HL-60 (cell line): ENCODE data around the gene ZNF609.

Experiments
- DNase-seq, 2 experiments: peaks; one replicate each; pipeline ENCODE4 v3.0.0-alpha.2; 2010 to 2020; ENCODE audit warnings: low read depth in 1 of 2, low spot score in 1 of 2
- H3K27ac ChIP-seq: fragments of 250-450 bp; sonication (Bioruptor Pico); replicated peaks from 2 replicates; pipeline ENCODE4 v1.5.1; 2020; ENCODE audit warnings: mild to moderate bottlenecking, moderate library complexity
- H3K27me3 ChIP-seq: fragments of 250-450 bp; sonication (Bioruptor Pico); 2 replicates; pipeline ENCODE4 v1.5.1; 2021; ENCODE audit warnings: mild to moderate bottlenecking, moderate library complexity; ENCODE audit not compliant: insufficient read depth, poor library complexity, severe bottlenecking
- H3K4me3 ChIP-seq: replicated peaks from 2 replicates; pipeline ENCODE4 v1.5.1; 2011; ENCODE audit warnings: mild to moderate bottlenecking, control low read depth, low read length; ENCODE audit not compliant: insufficient read depth
- CTCF ChIP-seq: IDR thresholded peaks from one replicate; pipeline ENCODE4 v1.5.1; 2011; ENCODE audit warnings: low read length, control low read depth, inconsistent platforms; ENCODE audit not compliant: insufficient read depth
- GABPA ChIP-seq: IDR thresholded peaks from 2 replicates; pipeline ENCODE4 v1.6.1; 2012; ENCODE audit warnings: low read depth
- POLR2AphosphoS5 ChIP-seq: IDR thresholded peaks from 2 replicates; pipeline ENCODE4 v1.6.1; 2012; ENCODE audit warnings: low read depth
- REST ChIP-seq: IDR thresholded peaks from 2 replicates; pipeline ENCODE4 v1.6.1; 2012; ENCODE audit warnings: low read depth; ENCODE audit not compliant: insufficient replicate concordance
- SPI1 ChIP-seq: IDR thresholded peaks from 2 replicates; pipeline ENCODE4 v1.6.1; 2012; ENCODE audit warnings: low read depth, mild to moderate bottlenecking, borderline replicate concordance

Gene ZNF609

GRCh38 chr15:64423970-64424369 is 36.4 kb upstream of the ZNF609 start:
- DNase-seq = no peak
- no peak overlapping the region for H3K4me3 ChIP-seq
- no peaks in the 10 kb centered on the region for H3K27me3 ChIP-seq
- no peak for TF ChIP-seq GABPA
- no peak for TF ChIP-seq SPI1
- TF ChIP-seq CTCF = no peak
- no peak for TF ChIP-seq REST
- no peak for TF ChIP-seq POLR2AphosphoS5
- no peak overlapping the region for H3K27ac ChIP-seq

GRCh38 chr15:64425221-64425620 is 35.2 kb upstream of the ZNF609 start:
- H3K27ac ChIP-seq = no peak overlapping the region

More at GRCh38 chr15:64425221-64425620, 35.2 kb upstream of the ZNF609 start:
- no peaks in the 10 kb centered on the region for H3K27me3 ChIP-seq
- no peak overlapping the region for H3K4me3 ChIP-seq
- DNase-seq = no peak
- no peak for TF ChIP-seq SPI1
- no peak for TF ChIP-seq GABPA
- no peak for TF ChIP-seq REST
- TF ChIP-seq CTCF = no peak
- no peak for TF ChIP-seq POLR2AphosphoS5
